Large intestine (tissue), 3 donors: ENCODE data around the gene RAB7A. TPM values are rescaled to one million over a fixed set of nuclear protein-coding genes. Genes with fewer than 3 reads are reported as not detected.
"Not testable (repeated sequence)": the region's sequence is repeated elsewhere in the genome, so short reads cannot be mapped to it uniquely, and the experiment has no call there.

ENCODE experiments used
- DNase-seq, 2 donors: peaks; one replicate each; pipeline versions ENCODE4 v3.0.0 to v3.0.0-alpha.2; 2013
- H3K27ac ChIP-seq: one replicate; pipeline ENCODE4 v1.5.1; 2013; ENCODE audit warnings: low read length
- H3K27me3 ChIP-seq: 2 replicates; pipeline ENCODE4 v1.6.1; 2013; ENCODE audit warnings: low read length; ENCODE audit not compliant: control insufficient read depth, insufficient read depth
- H3K36me3 ChIP-seq: 2 replicates; pipeline ENCODE4 v1.6.1; 2013; ENCODE audit warnings: low read length; ENCODE audit not compliant: control insufficient read depth, insufficient read depth
- H3K4me1 ChIP-seq: one replicate; pipeline ENCODE4 v1.6.1; 2013; ENCODE audit warnings: low read length; ENCODE audit not compliant: control insufficient read depth, insufficient read depth
- H3K4me3 ChIP-seq: one replicate; pipeline ENCODE4 v1.5.1; 2013; ENCODE audit warnings: low read length
- H3K9me3 ChIP-seq: one replicate; pipeline ENCODE4 v1.6.1; 2013; ENCODE audit warnings: mild to moderate bottlenecking, low read depth, low read length, moderate library complexity; ENCODE audit not compliant: control insufficient read depth
- WGBS: methylation state at CpG from one replicate; pipeline ENCODE4 v1.1.5; 2013; ENCODE audit warnings: low lambda C conversion rate; ENCODE audit not compliant: insufficient coverage; 5-methylcytosine and 5-hydroxymethylcytosine counted together
- polyA plus RNA-seq: library from polyadenylated mRNA; unstranded; fragments of 120-200 nt; gene quantifications from one replicate; pipeline ENCODE4 v1.2.1, GENCODE V29; 2013

Gene RAB7A
- polyA plus RNA-seq, 1 donor, result 198 TPM

- Histone ChIP-seq H3K36me3 (peaks cover 48% of the 10 kb centered on the region), H3K9me3 (no peaks in the 10 kb centered on the region), H3K4me1 (no peaks in the 10 kb centered on the region), H3K27me3 (no peaks in the 10 kb centered on the region), H3K4me3 (no peak overlapping the region), H3K27ac (no peak overlapping the region)
- WGBS, result 100% methylated on average over 1 of the region's 5 CpGs
- no peak for DNase-seq
Measured at GRCh38 chr3:128818186-128818787, 92.3 kb downstream of the RAB7A start.

DNA sequence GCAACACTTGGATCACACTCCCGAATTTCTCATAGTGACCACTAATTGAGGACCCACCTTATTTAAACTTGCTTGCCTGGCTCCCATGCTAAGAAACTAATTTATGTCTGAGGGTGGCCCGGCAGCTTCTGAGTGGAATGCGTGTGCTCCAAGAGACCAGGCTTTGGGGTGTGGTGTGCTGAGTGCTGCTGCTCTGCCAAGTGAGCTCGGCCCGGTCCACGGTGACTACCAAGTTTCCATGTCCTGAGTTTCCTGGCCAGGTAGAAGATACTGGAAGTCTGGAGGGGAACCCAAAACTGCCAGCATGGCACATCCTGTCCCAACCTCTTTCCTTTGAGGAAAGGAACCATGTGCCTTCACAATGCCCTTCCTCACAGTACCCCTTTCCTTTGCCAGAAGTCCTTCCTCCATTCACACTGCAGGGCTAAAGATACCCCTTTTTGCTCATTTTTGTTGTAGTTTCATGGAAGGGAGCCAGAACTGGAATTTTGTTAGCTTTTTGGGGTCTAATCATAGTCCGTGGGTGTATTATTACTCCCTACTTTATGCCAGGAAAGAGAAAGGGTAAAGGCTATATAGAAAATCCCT lies 94.4 kb downstream of the RAB7A start:
- no peaks in the 10 kb centered on the region for H3K27me3 ChIP-seq
- peaks cover 30% of the 10 kb centered on the region for H3K36me3 ChIP-seq
- no peak overlapping the region for H3K4me3 ChIP-seq
- no peaks in the 10 kb centered on the region for H3K9me3 ChIP-seq
- 100% methylated on average over 1 of the region's 7 CpGs for WGBS
- no peak for DNase-seq
- no peak overlapping the region for H3K27ac ChIP-seq
- H3K4me1 ChIP-seq, result no peaks in the 10 kb centered on the region

- H3K27me3 ChIP-seq, result no peaks in the 10 kb centered on the region
- no peaks in the 10 kb centered on the region for H3K9me3 ChIP-seq
- no peaks in the 10 kb centered on the region for H3K4me1 ChIP-seq
- no peak for DNase-seq
- peaks cover 15% of the 10 kb centered on the region for H3K36me3 ChIP-seq
- no peak overlapping the region for H3K27ac ChIP-seq
- no CpG with 5 or more reads among the region's 6 CpGs for WGBS
- H3K4me3 ChIP-seq, result no peak overlapping the region
Measured at GRCh38 chr3:128823008-128823407, 97.0 kb downstream of the RAB7A start.

DNA sequence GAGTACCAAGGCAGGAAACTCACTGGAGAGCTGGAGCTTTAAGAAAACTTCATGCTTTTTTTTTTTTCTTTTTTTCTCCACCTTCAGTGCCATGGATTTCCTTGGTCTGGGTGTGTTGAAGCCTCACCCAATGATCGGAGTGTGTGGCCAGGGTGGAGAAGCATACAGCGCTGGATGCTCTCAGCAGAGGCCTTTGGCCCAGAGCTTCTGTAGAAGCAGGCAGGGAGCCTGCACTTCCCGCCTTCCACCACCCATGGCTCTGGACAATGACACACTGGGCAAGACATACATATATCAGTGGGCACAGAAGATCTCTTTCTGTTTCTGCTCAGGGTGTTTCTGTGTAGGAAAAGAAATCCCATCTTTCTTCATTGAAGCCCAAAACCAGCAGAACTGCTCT lies 97.6 kb downstream of the RAB7A start:
- H3K4me1 ChIP-seq, result no peaks in the 10 kb centered on the region
- H3K9me3 ChIP-seq, result no peaks in the 10 kb centered on the region
- peaks cover 8% of the 10 kb centered on the region for H3K36me3 ChIP-seq
- H3K27ac ChIP-seq, result no peak overlapping the region
- no peak overlapping the region for H3K4me3 ChIP-seq
- no peaks in the 10 kb centered on the region for H3K27me3 ChIP-seq
- DNase-seq, result no peak
- no CpG with 5 or more reads among the region's 3 CpGs for WGBS

DNA sequence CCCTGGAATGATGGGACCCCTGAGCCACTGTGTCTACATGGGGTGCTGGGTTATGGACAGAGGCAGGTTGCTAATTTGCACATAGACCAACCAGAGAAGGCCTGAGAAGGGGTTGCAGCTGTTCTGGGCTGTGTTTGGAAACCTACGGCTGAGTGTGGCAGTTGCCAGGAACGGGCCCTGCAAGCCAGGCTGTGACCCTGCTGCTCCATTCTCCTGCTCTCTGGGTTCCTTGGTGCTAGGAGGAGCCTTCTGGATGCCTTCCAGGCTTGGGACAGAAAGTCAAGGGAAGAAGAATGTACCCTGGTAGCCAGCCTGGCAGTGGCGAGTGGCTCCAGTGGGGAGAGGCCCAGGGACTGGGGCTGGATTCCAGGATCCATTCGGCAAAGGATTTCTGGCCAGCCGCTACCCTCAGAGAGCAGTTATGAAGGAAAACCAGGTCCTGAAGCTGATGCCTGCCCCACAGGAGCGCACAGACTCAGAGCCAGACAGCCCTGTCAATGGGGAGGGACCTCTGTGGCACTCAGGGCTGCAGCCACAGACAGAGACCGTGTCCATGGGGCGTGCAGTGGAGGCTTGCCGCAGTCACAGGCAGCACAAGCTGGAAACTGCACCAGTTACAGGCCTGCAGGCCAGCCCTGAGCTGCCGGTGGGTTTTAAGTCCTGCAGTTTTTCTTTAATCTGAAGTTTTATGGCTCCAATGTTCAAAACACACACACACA lies 98.3 kb downstream of the RAB7A start:
- no peak for DNase-seq
- H3K4me3 ChIP-seq, result no peak overlapping the region
- H3K4me1 ChIP-seq, result no peaks in the 10 kb centered on the region
- H3K27ac ChIP-seq, result no peak overlapping the region
- H3K27me3 ChIP-seq, result no peaks in the 10 kb centered on the region
- peaks cover 2% of the 10 kb centered on the region for H3K36me3 ChIP-seq
- no CpG with 5 or more reads among the region's 10 CpGs for WGBS
- H3K9me3 ChIP-seq, result no peaks in the 10 kb centered on the region

GRCh38 chr3:128825117-128825725 lies 99.2 kb downstream of the RAB7A start:
- no peaks in the 10 kb centered on the region for H3K27me3 ChIP-seq
- no CpG with 5 or more reads among the region's 4 CpGs for WGBS

GRCh38 chr3:128829087-128829486 lies 103.1 kb downstream of the RAB7A start:
- WGBS, result no CpG with 5 or more reads among the region's 9 CpGs
- not testable (repeated sequence) for H3K9me3 ChIP-seq, DNase-seq, H3K4me1 ChIP-seq, H3K36me3 ChIP-seq, H3K4me3 ChIP-seq, H3K27me3 ChIP-seq, H3K27ac ChIP-seq

More at GRCh38 chr3:128825117-128825725, 99.2 kb downstream of the RAB7A start:
- H3K27ac ChIP-seq, result no peak overlapping the region
- H3K4me1 ChIP-seq, result no peaks in the 10 kb centered on the region
- H3K36me3 ChIP-seq, result no peaks in the 10 kb centered on the region
- peak in 1 of 2 donors; percentile 23 for DNase-seq
- H3K9me3 ChIP-seq, result no peaks in the 10 kb centered on the region
- no peak overlapping the region for H3K4me3 ChIP-seq

DNA sequence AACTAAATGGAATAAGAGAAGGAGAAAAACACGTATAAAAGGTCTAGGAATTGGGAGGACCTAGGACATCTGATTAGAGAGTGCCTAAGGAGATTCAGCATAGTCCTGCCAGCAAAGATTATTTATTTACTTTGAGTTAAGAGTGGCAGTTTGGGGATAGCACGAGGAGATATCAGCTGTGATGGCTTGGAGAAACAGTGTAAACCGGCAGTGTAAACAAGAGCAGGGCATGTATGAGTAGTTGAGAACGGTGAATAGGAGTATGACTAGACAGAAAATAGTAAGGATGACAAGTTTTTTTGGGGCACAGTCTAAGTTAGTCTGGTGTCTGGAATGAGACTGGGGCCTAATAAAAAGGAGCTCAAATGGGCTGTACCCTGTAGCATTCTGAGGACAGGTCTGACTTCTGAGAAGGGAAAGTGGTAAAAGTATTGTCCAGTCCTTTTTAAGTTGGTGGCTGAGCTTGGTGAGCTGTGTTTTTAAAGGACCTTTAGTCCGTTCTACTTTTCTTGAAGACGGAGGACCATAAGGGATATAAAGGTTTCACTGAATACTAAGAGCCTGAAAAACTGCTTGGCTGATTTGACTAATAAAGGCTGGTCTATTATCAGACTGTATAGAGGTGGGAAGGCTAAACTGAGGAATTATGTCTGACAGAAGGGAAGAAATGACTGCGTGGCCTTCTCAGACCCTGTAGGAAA lies 104.1 kb downstream of the RAB7A start:
- H3K36me3 ChIP-seq, DNase-seq, H3K9me3 ChIP-seq, H3K4me1 ChIP-seq, H3K27me3 ChIP-seq, H3K4me3 ChIP-seq, H3K27ac ChIP-seq: not testable (repeated sequence)
- 56% methylated on average over 1 of the region's 7 CpGs for WGBS

GRCh38 chr3:128830762-128831161 lies 104.8 kb downstream of the RAB7A start:
- not testable (repeated sequence) for DNase-seq, H3K4me3 ChIP-seq, H3K9me3 ChIP-seq, H3K4me1 ChIP-seq, H3K27me3 ChIP-seq, H3K36me3 ChIP-seq, H3K27ac ChIP-seq
- no CpG with 5 or more reads among the region's 5 CpGs for WGBS

DNA sequence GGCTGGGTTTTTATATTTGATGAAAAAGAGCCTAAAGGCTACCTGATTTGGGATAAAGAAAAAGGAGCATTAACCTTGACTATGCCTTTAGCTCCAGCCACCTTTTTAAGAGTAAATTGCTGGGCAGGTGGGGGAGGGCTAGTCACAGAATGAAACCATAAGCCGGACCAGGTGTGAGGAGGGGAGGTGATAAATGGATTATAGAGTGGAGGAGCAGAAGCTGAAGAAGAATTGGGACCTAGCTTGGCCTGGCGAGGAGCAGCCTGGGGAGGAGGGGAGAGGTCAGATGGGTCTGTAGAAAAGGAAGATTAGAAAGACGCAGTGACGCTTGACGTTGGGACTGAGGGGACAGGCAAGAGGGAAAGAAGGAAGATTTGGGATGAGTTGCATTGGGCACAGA lies 107.0 kb downstream of the RAB7A start:
- H3K36me3 ChIP-seq, H3K9me3 ChIP-seq, DNase-seq, H3K4me1 ChIP-seq, H3K27ac ChIP-seq, H3K4me3 ChIP-seq, H3K27me3 ChIP-seq: not testable (repeated sequence)
- WGBS, result 67% methylated on average over 2 of the region's 5 CpGs
